Activated T-cell treated with anti-CD3 and anti-CD28 coated beads, Interleukin-2, amount 50 U/mL, for 24 hours (primary cell): ENCODE data around the gene GNG2.

Experiments
- DNase-seq: peaks from one replicate; pipeline ENCODE4 v3.0.0-alpha.2; 2020
- H3K27ac Mint-ChIP-seq: 2 replicates; pipeline ENCODE4 v1.8.0; 2020; ENCODE audit warnings: mild to moderate bottlenecking, mixed read lengths
- H3K27me3 Mint-ChIP-seq: 2 replicates; pipeline ENCODE4 v1.8.0; 2020; ENCODE audit warnings: mixed read lengths
- H3K36me3 Mint-ChIP-seq: 2 replicates; pipeline ENCODE4 v1.8.0; 2020; ENCODE audit warnings: low read depth, mixed read lengths
- H3K4me1 Mint-ChIP-seq: 2 replicates; pipeline ENCODE4 v1.8.0; 2020; ENCODE audit warnings: low read depth, mixed read lengths
- H3K4me3 Mint-ChIP-seq: 2 replicates; pipeline ENCODE4 v1.8.0; 2020; ENCODE audit warnings: mild to moderate bottlenecking, moderate library complexity, mixed read lengths
- H3K9me3 Mint-ChIP-seq: 2 replicates; pipeline ENCODE4 v1.8.0; 2020; ENCODE audit warnings: mixed read lengths

GNG2 gene

GRCh38 chr14:51860164-51860824 lies at the start of gene GNG2:
Gene GNG2, plus strand, starts transcription at chr14:51860612. Its CDS starts 90,067 bp downstream, at chr14:51950679.
- Mint-ChIP-seq H3K27me3 (no peaks in the 10 kb centered on the region), H3K4me1 (peaks cover 52% of the 10 kb centered on the region), H3K9me3 (peaks cover 3% of the 10 kb centered on the region), H3K4me3 (peak within 1 kb of the TSS; percentile 92), H3K36me3 (peaks cover 30% of the 10 kb centered on the region), H3K27ac (peak within 1 kb of the TSS; percentile 90)
- peak; percentile 81 for DNase-seq

GRCh38 chr14:51811706-51812105 lies 48.7 kb upstream of the GNG2 start:
- Mint-ChIP-seq H3K4me1 (peaks cover 3% of the 10 kb centered on the region), H3K36me3 (no peaks in the 10 kb centered on the region), H3K27ac (no peak overlapping the region), H3K4me3 (no peak overlapping the region), H3K27me3 (no peaks in the 10 kb centered on the region), H3K9me3 (peaks cover 6% of the 10 kb centered on the region)
- no peak for DNase-seq

- H3K36me3 Mint-ChIP-seq = no peaks in the 10 kb centered on the region
- H3K9me3 Mint-ChIP-seq = no peaks in the 10 kb centered on the region
- H3K4me1 Mint-ChIP-seq = no peaks in the 10 kb centered on the region
- no peak for DNase-seq
- no peaks in the 10 kb centered on the region for H3K27me3 Mint-ChIP-seq
- no peak overlapping the region for H3K27ac Mint-ChIP-seq
- no peak overlapping the region for H3K4me3 Mint-ChIP-seq
These were observed 44.4 kb upstream of the GNG2 start for GRCh38 chr14:51816031-51816430.

GRCh38 chr14:51817326-51817725 lies 43.1 kb upstream of the GNG2 start:
- no peaks in the 10 kb centered on the region for H3K9me3 Mint-ChIP-seq
- no peak overlapping the region for H3K27ac Mint-ChIP-seq
- H3K4me1 Mint-ChIP-seq = peaks cover 2% of the 10 kb centered on the region
- DNase-seq = no peak
- H3K36me3 Mint-ChIP-seq = no peaks in the 10 kb centered on the region
- no peaks in the 10 kb centered on the region for H3K27me3 Mint-ChIP-seq
- H3K4me3 Mint-ChIP-seq = no peak overlapping the region

- H3K27me3 Mint-ChIP-seq = no peaks in the 10 kb centered on the region
- H3K27ac Mint-ChIP-seq = no peak overlapping the region
- H3K36me3 Mint-ChIP-seq = no peaks in the 10 kb centered on the region
These were observed 41.5 kb upstream of the GNG2 start for GRCh38 chr14:51818748-51819380.

GRCh38 chr14:51821822-51822221 lies 38.6 kb upstream of the GNG2 start:
- no peak for DNase-seq
- Mint-ChIP-seq H3K4me3 (no peak overlapping the region), H3K4me1 (peaks cover 10% of the 10 kb centered on the region)

More at GRCh38 chr14:51818748-51819380, 41.5 kb upstream of the GNG2 start:
- Mint-ChIP-seq H3K4me3 (no peak overlapping the region), H3K4me1 (peaks cover 10% of the 10 kb centered on the region), H3K9me3 (no peaks in the 10 kb centered on the region)
- DNase-seq = no peak

GRCh38 chr14:51822499-51822898 lies 37.9 kb upstream of the GNG2 start:
- no peak overlapping the region for H3K27ac Mint-ChIP-seq
- no peak overlapping the region for H3K4me3 Mint-ChIP-seq
- H3K9me3 Mint-ChIP-seq = no peaks in the 10 kb centered on the region
- no peak for DNase-seq
- H3K36me3 Mint-ChIP-seq = no peaks in the 10 kb centered on the region
- H3K27me3 Mint-ChIP-seq = no peaks in the 10 kb centered on the region
- peaks cover 10% of the 10 kb centered on the region for H3K4me1 Mint-ChIP-seq

More at GRCh38 chr14:51821822-51822221, 38.6 kb upstream of the GNG2 start:
- Mint-ChIP-seq H3K9me3 (no peaks in the 10 kb centered on the region), H3K36me3 (no peaks in the 10 kb centered on the region), H3K27me3 (no peaks in the 10 kb centered on the region), H3K27ac (no peak overlapping the region)

- Mint-ChIP-seq H3K36me3 (no peaks in the 10 kb centered on the region), H3K9me3 (no peaks in the 10 kb centered on the region), H3K4me1 (peaks cover 10% of the 10 kb centered on the region), H3K27me3 (no peaks in the 10 kb centered on the region), H3K4me3 (no peak overlapping the region), H3K27ac (no peak overlapping the region)
- no peak for DNase-seq
These were observed 36.7 kb upstream of the GNG2 start for GRCh38 chr14:51823706-51824105.

GRCh38 chr14:51824191-51824590 lies 36.2 kb upstream of the GNG2 start:
- no peak for DNase-seq
- no peaks in the 10 kb centered on the region for H3K9me3 Mint-ChIP-seq
- H3K27me3 Mint-ChIP-seq = no peaks in the 10 kb centered on the region
- peaks cover 10% of the 10 kb centered on the region for H3K4me1 Mint-ChIP-seq
- H3K27ac Mint-ChIP-seq = no peak overlapping the region
- no peaks in the 10 kb centered on the region for H3K36me3 Mint-ChIP-seq
- H3K4me3 Mint-ChIP-seq = no peak overlapping the region

GRCh38 chr14:51825926-51826325 lies 34.5 kb upstream of the GNG2 start:
- H3K27me3 Mint-ChIP-seq = no peaks in the 10 kb centered on the region
- no peaks in the 10 kb centered on the region for H3K9me3 Mint-ChIP-seq
- H3K4me3 Mint-ChIP-seq = no peak overlapping the region
- no peaks in the 10 kb centered on the region for H3K36me3 Mint-ChIP-seq
- H3K4me1 Mint-ChIP-seq = peaks cover 10% of the 10 kb centered on the region
- no peak overlapping the region for H3K27ac Mint-ChIP-seq
- no peak for DNase-seq

- Mint-ChIP-seq H3K27ac (peak overlapping the region; percentile 10), H3K4me1 (no peaks in the 10 kb centered on the region), H3K27me3 (no peaks in the 10 kb centered on the region), H3K4me3 (peak overlapping the region; percentile 29), H3K36me3 (no peaks in the 10 kb centered on the region), H3K9me3 (peaks cover 8% of the 10 kb centered on the region)
- DNase-seq = peak; percentile 75
These were observed 32.2 kb upstream of the GNG2 start for GRCh38 chr14:51828017-51828797.

- Mint-ChIP-seq H3K9me3 (peaks cover 8% of the 10 kb centered on the region), H3K4me1 (no peaks in the 10 kb centered on the region), H3K4me3 (no peak overlapping the region), H3K27me3 (no peaks in the 10 kb centered on the region), H3K27ac (no peak overlapping the region), H3K36me3 (no peaks in the 10 kb centered on the region)
- DNase-seq = no peak
These were observed 26.2 kb upstream of the GNG2 start for GRCh38 chr14:51834240-51834639.

GRCh38 chr14:51836417-51836816 lies 24.0 kb upstream of the GNG2 start:
- Mint-ChIP-seq H3K4me3 (no peak overlapping the region), H3K27me3 (no peaks in the 10 kb centered on the region), H3K4me1 (peaks cover 2% of the 10 kb centered on the region), H3K9me3 (peaks cover 8% of the 10 kb centered on the region), H3K36me3 (no peaks in the 10 kb centered on the region), H3K27ac (no peak overlapping the region)
- no peak for DNase-seq

- H3K27me3 Mint-ChIP-seq = no peaks in the 10 kb centered on the region
- H3K9me3 Mint-ChIP-seq = peaks cover 18% of the 10 kb centered on the region
- peaks cover 64% of the 10 kb centered on the region for H3K4me1 Mint-ChIP-seq
- no peak overlapping the region for H3K4me3 Mint-ChIP-seq
- no peak for DNase-seq
- peak overlapping the region; percentile 47 for H3K27ac Mint-ChIP-seq
- H3K36me3 Mint-ChIP-seq = peaks cover 21% of the 10 kb centered on the region
These were observed 16.1 kb upstream of the GNG2 start for GRCh38 chr14:51844081-51844881.
